Right ventricle myocardium inferior (tissue), 1 donor: ENCODE results near the gene ALPK3. TPM values are rescaled to one million over a fixed set of nuclear protein-coding genes. Genes with fewer than 3 reads are reported as not detected.
A peak's percentile ranks its signal among the peaks of the same experiment; 100 is the strongest.
"Not testable (repeated sequence)": the region's sequence is repeated elsewhere in the genome, so short reads cannot be mapped to it uniquely, and the experiment has no call there.

Source experiments
- ATAC-seq: fragments of 200-7000 bp; cut with Tn5 transposase; one replicate; pipeline ENCODE4 v1.9.1; 2020; ENCODE audit warnings: mild to moderate bottlenecking, moderate library complexity
- DNase-seq: peaks from one replicate; pipeline ENCODE4 v3.0.0; 2021; ENCODE audit errors: missing footprints
- intact Hi-C: fragments of 100-400 bp; cut with DNase I; formaldehyde crosslinking; loops from one replicate; pipeline ENCODE4 v1.11.0; 2022
- total RNA-seq: library from RNA; stranded (reverse); fragmentation: NEBNext Ultra II Directional; extraction: Animal tissue kit (Norgen Biotek cat#: 25700); gene quantifications from one replicate; pipeline ENCODE4 v1.2.1, GENCODE V29; 2021
- donor health status: DM: no; HTN: yes; CAD: no; lungs with severe emphysema.

Gene ALPK3
- total RNA-seq, 1 donor from 2014 or later = 132 TPM

DNA sequence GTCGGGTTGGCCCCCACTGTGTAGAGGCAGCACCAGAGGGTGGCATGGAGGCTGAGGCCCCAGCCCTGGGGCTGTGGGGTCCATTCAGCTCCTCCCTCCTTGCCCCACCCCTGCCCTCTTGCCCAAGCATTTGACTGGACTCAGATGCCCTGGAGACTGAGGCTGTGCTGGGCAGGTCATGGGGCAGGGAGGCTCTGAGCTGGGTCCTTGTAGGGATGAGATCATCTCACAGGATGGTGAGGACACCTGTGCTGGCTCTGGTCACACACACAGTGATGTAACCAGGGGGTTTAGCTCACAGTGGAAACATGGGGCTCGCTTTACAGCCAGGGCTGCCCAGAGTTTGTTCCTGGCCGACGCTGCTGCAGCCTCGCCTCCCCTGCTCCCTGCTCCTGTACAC lies 17.8 kb downstream of the ALPK3 start:
- ATAC-seq (no peak), DNase-seq (no peak)
- intact Hi-C loops = loop anchor here (2.0 kb wide), 1 partner anchor 16 kb away; no protein-coding TSS in a partner anchor

DNA sequence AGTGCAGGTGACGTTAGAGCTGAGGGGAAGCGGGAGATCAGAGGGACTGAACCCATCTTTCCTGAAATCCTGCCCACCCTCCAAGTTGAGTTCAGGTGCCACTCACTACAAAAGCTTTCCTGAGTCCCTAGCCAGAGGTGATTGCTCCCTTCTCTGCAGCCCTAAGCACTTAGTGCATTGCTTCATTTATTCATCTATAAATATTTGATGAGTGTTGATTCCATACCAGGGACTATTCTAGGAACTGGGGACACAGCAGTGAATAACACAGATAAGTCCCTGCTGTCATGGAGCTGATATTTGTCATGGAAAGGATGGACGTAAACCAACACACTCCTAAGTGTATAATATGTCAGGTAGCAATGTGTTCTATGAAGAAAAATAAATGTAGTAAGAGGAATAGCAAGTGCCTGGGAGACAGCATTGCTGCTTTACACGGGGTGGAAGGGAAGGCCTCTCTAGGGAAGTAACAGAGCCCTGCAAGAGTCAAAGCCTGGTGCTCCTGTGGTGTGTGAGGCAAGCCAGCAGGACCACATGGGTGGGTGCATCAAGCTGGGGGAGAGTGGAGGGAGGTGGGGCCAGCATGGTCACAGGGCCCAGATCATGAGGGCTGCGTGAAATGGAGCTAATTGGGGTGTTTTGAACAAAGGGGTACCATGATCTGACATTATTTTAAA lies 18.6 kb downstream of the ALPK3 start:
- ATAC-seq (peak; percentile 55), DNase-seq (no peak)
- intact Hi-C loops = loop anchor here (2.0 kb wide), 1 partner anchor 17 kb away; no protein-coding TSS in a partner anchor

DNA sequence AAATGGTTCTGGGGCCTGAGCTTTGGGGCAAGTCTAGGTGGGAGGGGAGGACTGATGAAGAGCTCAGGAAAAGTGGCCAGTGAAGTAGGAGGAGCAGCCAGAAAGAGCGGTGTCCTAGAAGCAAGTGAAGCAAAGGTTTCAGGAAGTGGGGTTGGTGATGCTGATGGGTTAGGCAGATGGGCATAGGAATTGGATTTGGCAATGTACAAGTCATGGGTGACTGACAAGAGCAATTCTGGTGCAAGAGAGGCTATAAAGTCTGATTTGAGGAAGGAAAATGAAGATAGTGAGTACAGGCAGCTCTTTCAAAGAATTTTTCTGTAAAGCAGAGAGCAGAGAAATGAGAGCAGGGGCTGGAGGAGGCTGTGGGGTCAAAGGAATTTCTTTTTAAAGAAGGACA lies 19.7 kb downstream of the ALPK3 start:
- ATAC-seq = no peak
- intact Hi-C loops = no loop called here
- DNase-seq = no peak

GRCh38 chr15:84839714-84840113 lies 22.6 kb downstream of the ALPK3 start:
- DNase-seq (no peak), ATAC-seq (no peak)
- intact Hi-C loops = no loop called here

GRCh38 chr15:84840255-84840654 lies 23.1 kb downstream of the ALPK3 start:
- ATAC-seq (no peak), DNase-seq (no peak)
- intact Hi-C loops = no loop called here

DNA sequence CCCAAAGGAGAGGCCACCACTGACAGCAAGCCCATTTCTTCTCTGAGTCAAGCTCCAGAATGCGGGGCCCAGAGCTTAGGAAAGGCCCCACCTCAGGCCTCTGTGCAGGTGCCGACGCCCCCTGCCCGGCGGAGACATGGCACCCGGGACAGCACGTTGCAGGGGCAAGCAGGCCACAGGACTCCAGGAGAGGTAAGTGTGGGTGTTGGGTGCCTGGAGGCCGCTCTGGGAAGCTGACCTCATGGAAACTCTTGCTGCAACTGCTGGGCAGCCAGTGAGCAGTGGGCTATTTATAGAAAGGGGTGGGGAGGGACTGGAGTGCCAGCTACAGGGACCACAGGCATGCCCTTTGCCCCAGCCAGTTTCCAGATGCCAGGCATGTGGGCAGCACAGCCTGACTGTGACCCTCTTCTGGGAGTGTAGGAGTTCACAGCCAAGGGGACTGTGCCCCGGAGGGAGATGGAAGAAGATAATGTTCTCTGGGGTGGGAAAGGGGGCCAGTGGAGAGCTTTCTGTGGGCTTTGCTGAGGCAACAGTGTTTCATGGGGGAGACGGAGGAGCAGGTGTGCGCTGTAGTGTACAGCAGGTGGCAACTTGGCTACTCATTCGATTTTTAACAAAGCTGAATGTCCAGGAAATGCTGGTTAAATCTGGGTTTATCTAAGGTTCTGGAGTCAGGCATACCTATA lies 23.7 kb downstream of the ALPK3 start:
- intact Hi-C loops = no loop called here
- DNase-seq (peak; percentile 74), ATAC-seq (peak; percentile 82)

DNA sequence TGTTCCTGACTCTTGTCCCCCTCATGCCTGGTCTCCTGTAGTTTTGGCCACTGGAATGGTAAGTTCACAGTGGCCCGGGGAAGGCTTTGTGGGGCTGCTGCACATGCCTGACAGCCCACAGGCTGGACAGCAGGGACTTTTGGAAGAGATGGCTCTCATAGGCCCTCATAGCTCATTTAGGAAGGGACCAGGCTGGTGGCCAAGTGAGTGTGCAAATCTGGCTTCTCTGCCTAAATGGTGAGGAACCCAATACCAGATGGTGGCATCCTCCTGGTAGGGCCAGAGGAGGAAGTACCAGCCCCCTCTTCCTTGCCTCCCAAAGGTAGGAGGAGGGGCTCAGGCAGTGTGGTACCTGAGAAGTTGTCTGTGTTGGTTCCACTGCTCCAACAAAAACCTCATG lies 25.6 kb downstream of the ALPK3 start:
- no peak for DNase-seq
- no peak for ATAC-seq
- intact Hi-C loops = no loop called here

GRCh38 chr15:84844964-84845363 lies 27.8 kb downstream of the ALPK3 start:
- no peak for DNase-seq
- intact Hi-C loops = loop anchor here (5.0 kb wide), 1 partner anchor 82 kb away; no protein-coding TSS in a partner anchor
- no peak for ATAC-seq

DNA sequence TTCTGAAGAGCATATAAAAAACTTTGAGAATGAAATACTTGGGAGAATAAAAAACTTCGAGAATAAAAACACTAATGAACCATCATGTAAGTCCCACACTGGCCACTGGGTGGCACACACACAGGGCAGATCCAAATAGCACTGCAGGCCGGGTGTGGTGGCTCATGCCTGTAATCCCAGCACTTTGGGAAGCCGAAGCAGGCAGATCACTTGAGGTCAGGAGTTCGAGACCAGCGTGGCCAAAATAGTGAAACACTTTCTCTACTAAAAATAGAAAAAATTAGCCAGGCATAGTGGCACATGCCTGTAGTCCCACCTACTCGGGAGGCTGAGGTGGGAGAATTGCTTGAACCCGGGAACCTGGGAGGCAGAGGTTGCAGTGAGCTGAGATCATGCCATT lies 28.5 kb downstream of the ALPK3 start:
- DNase-seq = peak; percentile 88
- intact Hi-C loops = loop anchor here (5.0 kb wide), 1 partner anchor 82 kb away; no protein-coding TSS in a partner anchor
- not testable (repeated sequence) for ATAC-seq

DNA sequence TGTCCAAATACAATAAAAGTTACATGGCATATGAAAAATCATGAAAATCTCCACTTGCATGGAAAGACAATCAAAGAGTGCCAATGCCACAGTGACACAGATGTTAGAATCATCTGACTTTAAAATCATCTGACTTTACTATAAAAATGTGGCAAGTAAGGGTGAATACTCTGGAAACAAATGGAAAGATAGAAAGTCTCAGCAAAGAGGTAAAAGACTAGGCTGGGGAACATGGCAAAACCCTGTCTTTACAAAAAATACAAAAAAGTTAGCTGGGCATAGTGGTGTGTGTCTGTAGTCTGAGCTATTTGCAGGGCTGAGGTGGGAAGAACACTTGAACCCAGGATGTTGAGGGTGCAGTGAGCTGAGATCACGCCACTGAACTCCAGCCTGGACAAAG lies 29.1 kb downstream of the ALPK3 start:
- intact Hi-C loops = loop anchor here (5.0 kb wide), 1 partner anchor 81 kb away; no protein-coding TSS in a partner anchor
- ATAC-seq (no peak), DNase-seq (no peak)

DNA sequence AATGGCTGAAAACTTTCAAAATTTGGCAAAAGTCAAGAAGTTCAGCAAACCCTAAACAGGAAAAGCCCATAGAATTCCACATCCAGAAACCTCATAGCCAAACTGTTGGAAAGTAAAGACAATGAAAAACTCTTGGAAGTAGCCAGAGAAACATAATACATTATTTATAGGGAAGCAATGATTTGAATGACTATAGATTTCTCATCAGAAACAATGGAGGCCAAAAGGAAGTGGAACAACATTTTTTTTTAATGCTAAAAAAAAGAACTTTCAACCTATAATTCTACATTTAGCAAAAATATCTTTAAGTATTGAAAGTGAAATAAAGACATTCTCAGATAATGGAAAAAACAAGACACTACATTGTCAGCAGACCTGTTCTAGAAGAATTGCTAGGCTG lies 30.2 kb downstream of the ALPK3 start:
- DNase-seq (no peak), ATAC-seq (no peak)
- intact Hi-C loops = loop anchor here (5.0 kb wide), 1 partner anchor 80 kb away; no protein-coding TSS in a partner anchor

DNA sequence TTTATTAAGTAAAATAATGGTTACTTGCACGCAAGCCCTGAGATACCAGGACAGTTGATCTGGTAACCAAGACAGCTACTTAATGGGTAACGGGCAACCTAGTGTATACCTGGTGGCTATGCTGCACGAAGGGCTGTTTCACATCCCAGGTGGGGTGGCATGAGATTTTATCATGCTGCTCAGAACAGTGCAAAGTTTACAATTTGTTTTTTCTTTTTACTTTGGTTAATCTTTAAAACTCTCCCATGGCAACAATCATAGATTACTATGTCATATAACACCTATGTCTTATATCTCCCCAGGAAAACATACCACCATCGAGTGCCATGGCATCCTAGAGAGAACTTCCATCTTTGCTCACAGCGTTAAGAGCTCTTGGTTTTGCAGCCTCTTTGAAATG lies 35.1 kb downstream of the ALPK3 start:
- DNase-seq (no peak), ATAC-seq (no peak)
- intact Hi-C loops = no loop called here

GRCh38 chr15:84855136-84855535 lies 38.0 kb downstream of the ALPK3 start:
- intact Hi-C loops = no loop called here
- DNase-seq (no peak), ATAC-seq (no peak)

DNA sequence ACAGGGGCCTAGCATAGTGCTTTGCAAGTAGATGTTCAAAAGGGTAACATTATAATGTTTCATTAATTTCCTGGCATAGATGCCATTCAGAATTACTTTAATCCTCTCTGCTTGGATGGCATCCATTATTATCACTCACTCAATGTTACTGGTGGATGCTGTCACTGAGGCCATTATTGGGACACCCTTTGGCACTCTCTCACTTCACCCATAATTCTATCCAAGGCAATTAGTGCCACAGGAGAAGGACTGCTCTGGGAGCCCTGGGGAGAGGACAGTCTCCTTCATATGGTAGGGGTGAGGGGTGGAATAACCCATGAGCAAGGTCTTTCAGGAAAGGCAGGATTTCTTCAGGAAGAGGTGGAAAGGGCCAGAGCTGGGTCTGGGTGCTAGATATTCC lies 38.6 kb downstream of the ALPK3 start:
- ATAC-seq = peak; percentile 66
- intact Hi-C loops = no loop called here
- DNase-seq = no peak

DNA sequence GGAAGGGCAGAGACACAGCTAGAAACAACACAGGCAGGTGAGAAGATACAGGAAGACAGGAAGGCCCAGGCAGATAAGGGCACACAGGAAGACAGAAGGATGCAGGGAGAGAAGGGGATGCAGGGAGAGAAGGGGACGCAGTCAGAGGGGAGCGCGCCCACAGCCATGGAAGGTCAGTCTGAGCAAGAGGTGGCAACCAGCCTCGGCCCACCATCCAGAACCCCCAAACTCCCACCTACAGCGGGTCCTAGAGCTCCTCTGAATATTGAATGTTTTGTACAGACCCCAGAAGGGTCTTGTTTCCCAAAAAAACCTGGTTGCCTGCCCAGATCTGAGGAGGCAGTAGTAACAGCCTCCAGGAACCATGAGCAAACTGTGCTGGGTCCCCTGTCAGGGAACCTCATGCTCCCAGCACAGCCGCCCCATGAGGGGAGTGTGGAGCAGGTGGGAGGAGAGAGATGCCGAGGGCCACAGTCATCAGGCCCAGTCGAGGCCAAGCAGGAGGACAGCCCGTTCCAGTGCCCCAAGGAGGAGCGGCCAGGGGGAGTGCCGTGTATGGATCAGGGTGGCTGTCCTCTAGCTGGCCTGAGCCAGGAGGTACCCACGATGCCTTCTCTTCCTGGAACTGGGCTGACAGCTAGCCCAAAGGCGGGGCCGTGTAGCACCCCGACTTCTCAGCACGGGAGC lies 39.7 kb downstream of the ALPK3 start:
- ATAC-seq = no peak
- DNase-seq = no peak
- intact Hi-C loops = no loop called here

GRCh38 chr15:84857418-84858004 lies 40.4 kb downstream of the ALPK3 start:
- ATAC-seq (no peak), DNase-seq (no peak)
- intact Hi-C loops = no loop called here

DNA sequence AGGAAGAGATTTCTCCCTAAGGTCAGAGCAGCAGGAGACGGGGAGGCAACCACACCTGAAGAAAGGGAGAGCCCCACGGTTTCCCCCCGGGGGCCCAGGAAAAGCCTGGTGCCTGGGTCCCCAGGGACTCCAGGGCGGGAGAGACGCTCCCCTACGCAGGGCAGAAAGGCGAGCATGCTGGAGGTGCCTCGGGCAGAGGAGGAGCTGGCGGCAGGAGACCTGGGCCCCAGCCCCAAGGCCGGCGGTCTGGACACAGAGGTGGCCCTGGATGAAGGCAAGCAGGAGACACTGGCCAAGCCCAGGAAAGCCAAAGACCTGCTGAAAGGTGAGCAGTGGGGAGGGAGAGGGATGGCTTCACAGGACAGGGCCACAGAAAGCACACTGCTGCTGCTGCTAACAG lies 41.1 kb downstream of the ALPK3 start:
- intact Hi-C loops = no loop called here
- DNase-seq (no peak), ATAC-seq (no peak)

GRCh38 chr15:84859144-84859543 lies 42.0 kb downstream of the ALPK3 start:
- ATAC-seq = no peak
- no peak for DNase-seq
- intact Hi-C loops = no loop called here

GRCh38 chr15:84859651-84860050 lies 42.5 kb downstream of the ALPK3 start:
- no peak for ATAC-seq
- intact Hi-C loops = loop anchor here (5.0 to 10.0 kb wide), 2 partner anchors 68 to 275 kb away; no protein-coding TSS in a partner anchor
- no peak for DNase-seq
